K562 (cell line): ENCODE measurements around the gene RERE. TPM values are rescaled to one million over a fixed set of nuclear protein-coding genes. Genes with fewer than 3 reads are reported as not detected.

Source experiments
- ATF6 ChIP-seq: sonication (generic); formaldehyde crosslinking; IDR thresholded peaks from 2 replicates; pipeline ENCODE4 v1.4.0; 2020; ENCODE audit warnings: mild to moderate bottlenecking, missing genetic modification reagents
- COPS2 ChIP-seq: fragments of 450-650 bp; conservative IDR thresholded peaks from 2 replicates; pipeline ENCODE4 v1.6.1; 2016; ENCODE audit warnings: mild to moderate bottlenecking, moderate library complexity
- CREB1 ChIP-seq, 2 experiments: sonication (generic) in 1 of 2; formaldehyde crosslinking in 1 of 2; IDR thresholded peaks; 2 replicates each; pipeline versions ENCODE4 v1.6.1 to v1.8.0; 2012 to 2022; ENCODE audit warnings: inconsistent platforms in 1 of 2, mild to moderate bottlenecking in 1 of 2, missing genetic modification reagents in 1 of 2, moderate library complexity in 1 of 2
- E2F3 ChIP-seq: fragments of 250-450 bp; sonication (Bioruptor Pico); IDR thresholded peaks from 2 replicates; pipeline ENCODE4 v1.4.0; 2020; ENCODE audit warnings: mild to moderate bottlenecking
- ELK3 ChIP-seq: fragments of 450-650 bp; formaldehyde crosslinking; IDR thresholded peaks from 2 replicates; pipeline ENCODE4 v1.4.0; 2020; ENCODE audit warnings: mild to moderate bottlenecking
- GTF2B ChIP-seq: IDR thresholded peaks from 2 replicates; pipeline ENCODE4 v1.6.1; 2011; ENCODE audit not compliant: insufficient read length; ENCODE audit errors: extremely low read depth
- KDM1A ChIP-seq, 2 experiments: fragments of 450-650 bp; IDR thresholded peaks; 2 replicates each; pipeline ENCODE4 v1.6.1; 2016; ENCODE audit warnings: mild to moderate bottlenecking in 2 of 2
- NRF1 ChIP-seq, 2 experiments: fragments of 450-650 bp; IDR thresholded peaks in 1 of 2; conservative IDR thresholded peaks in 1 of 2; 2 replicates each; pipeline ENCODE4 v1.6.1; 2014; ENCODE audit warnings: mild to moderate bottlenecking in 2 of 2
- RBM17 ChIP-seq: fragments of 200-400 bp; formaldehyde crosslinking; IDR thresholded peaks from 2 replicates; pipeline ENCODE4 v1.6.1; 2017; ENCODE audit warnings: low read depth, mild to moderate bottlenecking, low read length, borderline replicate concordance
- SMAD4 ChIP-seq: fragments of 250-450 bp; sonication (Bioruptor Pico); conservative IDR thresholded peaks from 2 replicates; pipeline ENCODE4 v1.8.0; 2021; ENCODE audit warnings: inconsistent platforms, mild to moderate bottlenecking, moderate library complexity
- SNRNP70 ChIP-seq: fragments of 200-400 bp; formaldehyde crosslinking; optimal IDR thresholded peaks from 2 replicates; pipeline ENCODE3; 2017; ENCODE audit warnings: low read depth, low read length
- STAT5B ChIP-seq: fragments of 250-450 bp; sonication (Bioruptor Pico); IDR thresholded peaks from 2 replicates; pipeline ENCODE4 v1.8.0; 2021; ENCODE audit warnings: mild to moderate bottlenecking, inconsistent platforms
- TEAD4 ChIP-seq, 2 experiments: sonication (generic) in 1 of 2; formaldehyde crosslinking in 1 of 2; IDR thresholded peaks; 2 replicates each; pipeline versions ENCODE4 v1.6.1 to v1.8.0; 2012 to 2022; ENCODE audit warnings: borderline replicate concordance in 1 of 2, inconsistent platforms in 1 of 2, low read length in 1 of 2, mild to moderate bottlenecking in 1 of 2, missing genetic modification reagents in 1 of 2
- TSC22D4 ChIP-seq: fragments of 450-650 bp; IDR thresholded peaks from 2 replicates; pipeline ENCODE4 v1.6.1; 2016; ENCODE audit warnings: missing genetic modification characterization, missing biosample characterization, control low read depth
- ZBTB33 ChIP-seq: sonication (generic); formaldehyde crosslinking; IDR thresholded peaks from 2 replicates; pipeline ENCODE4 v1.8.1; 2023; ENCODE audit warnings: mild to moderate bottlenecking, missing genetic modification reagents
- ZNF592 ChIP-seq: fragments of 450-650 bp; IDR thresholded peaks from 2 replicates; pipeline ENCODE4 v1.6.1; 2017; ENCODE audit warnings: antibody characterized with exemption, mild to moderate bottlenecking
- polyA plus RNA-seq, 8 experiments: library from polyadenylated mRNA; depleted of rRNA in 4 of 8; stranded (reverse) in 5 of 8; unstranded in 3 of 8; fragments of >200 nt; fragmentation: Nextera tagmentation in 2 of 8; fragmentation: Illumina TruSeq in 1 of 8; extraction: Ambion mirVana in 2 of 8; extraction: Trizol in 1 of 8; gene quantifications; 2 replicates each; pipeline versions ENCODE4 v1.2.1 to v1.2.3, GENCODE V29; 2011 to 2014; ENCODE audit warnings: inconsistent platforms in 1 of 8, missing spikeins in 1 of 8
- total RNA-seq, 7 experiments: library from RNA; depleted of rRNA in 6 of 7; stranded (reverse); fragments of >200 nt in 6 of 7; fragmentation: Illumina TruSeq in 2 of 7; extraction: Trizol in 2 of 7; gene quantifications; 2 replicates each; pipeline versions ENCODE4 v1.2.1 to v1.2.3, GENCODE V29; 2011 to 2021; ENCODE audit warnings: low replicate concordance in 1 of 7

RERE gene
- total and polyA plus RNA-seq, 9 of the 15 experiments (the other 6 are each of a cell fraction or from before 2014, with no cell fraction given) = 3.0 to 51.5 (median 13.4) TPM

- TF ChIP-seq ATF6 (CRISPR knock-in tag) (no peak), ZBTB33 (CRISPR knock-in tag) (peak; percentile 91), ELK3 (no peak), KDM1A (IDR thresholded peaks at IDR 0.05) (peak; percentile 80 to 82; a peak in 3 of 4 replicates), GTF2B (no peak), CREB1 (IDR thresholded peaks at IDR 0.05) (no peak), CREB1 (CRISPR knock-in tag; IDR thresholded peaks at IDR 0.05) (no peak), SNRNP70 (no peak), STAT5B (CRISPR knock-in tag) (no peak), E2F3 (no peak), ZNF592 (no peak), COPS2 (no peak), NRF1 (conservative IDR thresholded peaks at IDR 0.05 in 1 of 2, IDR thresholded peaks at IDR 0.05 in 1 of 2) (no peak), TEAD4 (IDR thresholded peaks at IDR 0.05; ENCODE audit: low read length) (peak; percentile 61), TEAD4 (CRISPR knock-in tag; IDR thresholded peaks at IDR 0.05; ENCODE audit: borderline replicate concordance) (no peak), TSC22D4 (no peak), RBM17 (no peak), SMAD4 (CRISPR knock-in tag) (peak; percentile 59; the same call in 1 of the 2 replicates)
These were observed 5.2 kb upstream of the RERE start (continued) for GRCh38 chr1:8822373-8823294.
